ENCODE results near the gene KCNQ1. TPM values are rescaled to one million over a fixed set of nuclear protein-coding genes. Genes with fewer than 3 reads are reported as not detected.
A peak's percentile ranks its signal among the peaks of the same experiment; 100 is the strongest.

The KCNQ1 gene
- total and polyA plus RNA-seq, 2 of the 13 experiments (the other 11 are each of a cell fraction or from before 2014, with no cell fraction given), result 0.02 to 0.08 TPM

GRCh38 chr11:2409611-2410468 lies 35.0 kb upstream of the KCNQ1 start (continued):
- peak; percentile 46; the same call in 1 of the 2 replicates for TF ChIP-seq NFAT5 (CRISPR knock-in tag; IDR thresholded peaks at IDR 0.05)
- no peak for TF ChIP-seq ZNF615 (CRISPR knock-in tag; IDR thresholded peaks at IDR 0.05; ENCODE audit: borderline replicate concordance)
- TF ChIP-seq ZFP1 (CRISPR knock-in tag; IDR thresholded peaks at IDR 0.05), result no peak
- no peak for TF ChIP-seq ZNF772 (CRISPR knock-in tag; IDR thresholded peaks at IDR 0.05)
- peak; percentile 55; the same call in 1 of the 2 replicates for TF ChIP-seq ZNF574 (CRISPR knock-in tag; IDR thresholded peaks at IDR 0.05)
- TF ChIP-seq RFXANK (CRISPR knock-in tag; IDR thresholded peaks at IDR 0.05), result no peak
- no peak for TF ChIP-seq ZFP36 (IDR thresholded peaks at IDR 0.05; ENCODE audit: borderline replicate concordance, low read depth, low read length, partially characterized antibody)
- no peak for TF ChIP-seq KDM6A (CRISPR knock-in tag; IDR thresholded peaks at IDR 0.05; ENCODE audit: low read depth)
- no peak for TF ChIP-seq SSRP1 (CRISPR knock-in tag; IDR thresholded peaks at IDR 0.05)
- no peak for TF ChIP-seq ZFP90 (CRISPR knock-in tag; IDR thresholded peaks at IDR 0.05; ENCODE audit: borderline replicate concordance)
- TF ChIP-seq PTBP1 (IDR thresholded peaks at IDR 0.05; ENCODE audit: low read depth, low read length, poor library complexity, severe bottlenecking), result no peak
- 0 out of 2 replicates have a peak, but pooled peaks have one; percentile 60 for TF ChIP-seq TP53 (CRISPR knock-in tag; conservative IDR thresholded peaks at IDR 0.05)
- TF ChIP-seq FUBP1 (CRISPR knock-in tag; IDR thresholded peaks at IDR 0.05; ENCODE audit: borderline replicate concordance), result peak; percentile 82; the same call in 1 of the 2 replicates
- no peak for TF ChIP-seq ZZZ3 (CRISPR knock-in tag; IDR thresholded peaks at IDR 0.05; ENCODE audit: borderline replicate concordance)
- TF ChIP-seq TGIF2 (CRISPR knock-in tag; IDR thresholded peaks at IDR 0.05), result no peak
- no peak for TF ChIP-seq ZNF512 (CRISPR knock-in tag; IDR thresholded peaks at IDR 0.05)
- TF ChIP-seq ZNF580 (CRISPR knock-in tag; IDR thresholded peaks at IDR 0.05; ENCODE audit: borderline replicate concordance, low read depth), result peak; percentile 49; the same call in 1 of the 2 replicates

All from HepG2 (cell line).